HepG2 (cell line): ENCODE measurements around the gene ZDHHC7. TPM values are rescaled to one million over a fixed set of nuclear protein-coding genes. Genes with fewer than 3 reads are reported as not detected.

ENCODE experiments used
- ATAC-seq: fragments of 200-7000 bp; cut with Tn5 transposase; 3 replicates; pipeline ENCODE4 v1.9.1; 2020; ENCODE audit warnings: mild to moderate bottlenecking, moderate library complexity
- BruUV-seq: library from RNA; stranded (reverse); fragments of 400-500 nt; replicated peaks from 2 replicates; lab custom pipeline; 2021; lab: Mats Ljungman, UMichigan
- CTCF ChIA-PET: fragments of 300-600 bp; formaldehyde crosslinking; extraction: SDS; loops from one replicate; lab custom pipeline; 2021; ENCODE audit warnings: low total read pairs, inconsistent platforms, low intra/inter-chr PET ratio; lab: Yijun Ruan, JAX
- POLR2A ChIA-PET: fragments of 350-600 bp; sonication (Branson Sonifier 250); formaldehyde crosslinking; loops from one replicate; lab custom pipeline; 2020; ENCODE audit warnings: antibody characterized with exemption, inconsistent platforms; lab: Yijun Ruan, JAX
- DNase-seq: peaks from one replicate; pipeline ENCODE4 v3.0.0-alpha.2; 2015; ENCODE audit warnings: low spot score
- FAIRE-seq: peaks from 3 replicates; lab custom pipeline; 2011; peaks lifted over from hg19 to GRCh38; lab: Jason Lieb, UNC
- H2AFZ ChIP-seq: one replicate; pipeline ENCODE4 v1.6.1; 2011; ENCODE audit warnings: low read length, inconsistent platforms
- H3K27ac ChIP-seq: fragments of 300-600 bp; 3 replicates; pipeline ENCODE4 v1.8.0; 2011; ENCODE audit warnings: mixed run types, mild to moderate bottlenecking, mixed read lengths, low read length, inconsistent platforms; ENCODE audit not compliant: insufficient read depth; ENCODE audit errors: extremely low read length
- H3K27me3 ChIP-seq, 2 experiments: fragments of 200-600 bp in 1 of 2; 2 replicates in 1 of 2; 3 replicates in 1 of 2; pipeline versions ENCODE4 v1.6.0 to v1.8.0; 2011; ENCODE audit warnings: low read length in 2 of 2, mild to moderate bottlenecking in 2 of 2, moderate library complexity in 2 of 2, inconsistent platforms in 1 of 2; ENCODE audit not compliant: insufficient read depth in 2 of 2, control insufficient read depth in 1 of 2
- H3K36me3 ChIP-seq, 2 experiments: fragments of 200-600 bp in 1 of 2; replicated peaks in 1 of 2; 2 replicates in 1 of 2; 3 replicates in 1 of 2; pipeline versions ENCODE4 v1.5.1 to v1.8.0; 2011; ENCODE audit warnings: low read length in 2 of 2, inconsistent platforms in 1 of 2; ENCODE audit not compliant: insufficient read depth in 2 of 2, control insufficient read depth in 1 of 2
- H3K4me1 ChIP-seq: 2 replicates; pipeline ENCODE4 v1.5.1; 2012; ENCODE audit warnings: low read length, inconsistent platforms; ENCODE audit not compliant: insufficient read depth
- H3K4me2 ChIP-seq: 2 replicates; pipeline ENCODE4 v1.6.0; 2011; ENCODE audit warnings: low read depth, low read length, inconsistent platforms
- H3K4me3 ChIP-seq, 3 experiments: fragments of 200-600 bp in 1 of 3; sonication (generic), shearing (Covaris generic) in 1 of 3; replicated peaks in 1 of 3; 2 replicates each; pipeline ENCODE4 v1.5.1; 2011 to 2016; ENCODE audit warnings: low read length in 3 of 3, inconsistent platforms in 2 of 3, low read depth in 2 of 3, mild to moderate bottlenecking in 2 of 3, control low read depth in 1 of 3, mixed read lengths in 1 of 3; ENCODE audit not compliant: insufficient read depth in 1 of 3
- H3K79me2 ChIP-seq: one replicate; pipeline ENCODE4 v1.6.1; 2011; ENCODE audit warnings: low read length, inconsistent platforms; ENCODE audit not compliant: insufficient read depth
- H3K9ac ChIP-seq: 2 replicates; pipeline ENCODE4 v1.6.0; 2011; ENCODE audit warnings: mild to moderate bottlenecking, low read depth, low read length, inconsistent platforms; ENCODE audit not compliant: insufficient read depth
- H3K9me3 ChIP-seq: 2 replicates; pipeline ENCODE4 v1.5.1; 2012; ENCODE audit warnings: mild to moderate bottlenecking, low read length
- H4K20me1 ChIP-seq: 2 replicates; pipeline ENCODE4 v1.6.0; 2011; ENCODE audit warnings: inconsistent platforms, mild to moderate bottlenecking, low read length, moderate library complexity; ENCODE audit not compliant: insufficient read depth
- ATAD3A ChIP-seq: sonication (generic); formaldehyde crosslinking; IDR thresholded peaks from 2 replicates; pipeline ENCODE4 v1.4.0; 2020; ENCODE audit warnings: missing genetic modification reagents
- FOXM1 ChIP-seq: sonication (generic); formaldehyde crosslinking; IDR thresholded peaks from 2 replicates; pipeline ENCODE4 v1.5.0; 2020; ENCODE audit warnings: missing genetic modification reagents
- SNAI1 ChIP-seq: sonication (generic); formaldehyde crosslinking; IDR thresholded peaks from 2 replicates; pipeline ENCODE4 v1.5.0; 2020; ENCODE audit warnings: mild to moderate bottlenecking, missing genetic modification reagents, borderline replicate concordance
- SYNCRIP ChIP-seq: fragments of 200-400 bp; formaldehyde crosslinking; IDR thresholded peaks from 2 replicates; pipeline ENCODE4 v1.6.1; 2018; ENCODE audit warnings: mild to moderate bottlenecking, low read depth, low read length; ENCODE audit not compliant: insufficient read depth
- ZNF639 ChIP-seq: conservative IDR thresholded peaks from 2 replicates; pipeline ENCODE4 v1.6.1; 2018; ENCODE audit warnings: missing genetic modification reagents
- ZNF775 ChIP-seq: sonication (generic); formaldehyde crosslinking; IDR thresholded peaks from 2 replicates; pipeline ENCODE4 v1.4.0; 2020; ENCODE audit warnings: missing genetic modification reagents, mild to moderate bottlenecking, moderate library complexity, borderline replicate concordance
- WGBS: methylation state at CpG from one replicate; pipeline ENCODE4 v1.1.6; 2017; ENCODE audit warnings: low lambda C conversion rate; 5-methylcytosine and 5-hydroxymethylcytosine counted together
- in situ Hi-C: cut with HindIII; loops from 2 replicates; pipeline ENCODE4 v1.10.0; 2017; ENCODE audit warnings: low pct_unique_long_range_greater_than_20kb; ENCODE audit not compliant: extremely low pct_ligation_motif_present
- intact Hi-C: fragments of 100-400 bp; cut with micrococcal nuclease; formaldehyde crosslinking; loops from one replicate; pipeline ENCODE4 v1.10.0; 2022; ENCODE audit not compliant: unreplicated experiment
- polyA plus RNA-seq, 8 experiments: library from polyadenylated mRNA; depleted of rRNA in 3 of 8; stranded (reverse) in 7 of 8; unstranded in 1 of 8; fragments of >200 nt; fragmentation: Illumina TruSeq in 4 of 8; extraction: Trizol in 4 of 8; gene quantifications; 2 replicates each; pipeline versions ENCODE4 v1.2.1 to v1.2.3, GENCODE V29; 2011 to 2016; ENCODE audit warnings: low read depth in 4 of 8, missing spikeins in 1 of 8, mixed read lengths in 1 of 8; ENCODE audit not compliant: insufficient read depth in 1 of 8
- total RNA-seq, 5 experiments: library from RNA; depleted of rRNA; stranded (reverse); fragments of >200 nt; fragmentation: Illumina TruSeq; extraction: Trizol; gene quantifications; 2 replicates each; pipeline ENCODE4 v1.2.3, GENCODE V29; 2016; ENCODE audit warnings: low read depth in 1 of 5
- TF ChIP-seq, protein P1 (sequence below), 2 experiments: fragments of 450-650 bp in 1 of 2; sonication (generic) in 1 of 2; formaldehyde crosslinking; IDR thresholded peaks; 2 replicates each; pipeline versions ENCODE4 v1.5.0 to v1.8.0; 2020 to 2022; ENCODE audit warnings: mild to moderate bottlenecking in 1 of 2, missing genetic modification reagents in 1 of 2

Gene ZDHHC7
- total and polyA plus RNA-seq, 2 of the 13 experiments (the other 11 are each of a cell fraction or from before 2014, with no cell fraction given) = 46.8 to 67.6 TPM

GRCh38 chr16:84947996-84948850, 63.1 kb downstream of the ZDHHC7 start (continued):
- TF ChIP-seq ZNF639 (CRISPR knock-in tag) (no peak), SNAI1 (CRISPR knock-in tag) (0 out of 2 replicates have a peak, but pooled peaks have one; percentile 56), ZNF775 (CRISPR knock-in tag) (no peak), FOXM1 (CRISPR knock-in tag) (no peak), ATAD3A (CRISPR knock-in tag) (no peak)
- TF ChIP-seq, protein P1, sequence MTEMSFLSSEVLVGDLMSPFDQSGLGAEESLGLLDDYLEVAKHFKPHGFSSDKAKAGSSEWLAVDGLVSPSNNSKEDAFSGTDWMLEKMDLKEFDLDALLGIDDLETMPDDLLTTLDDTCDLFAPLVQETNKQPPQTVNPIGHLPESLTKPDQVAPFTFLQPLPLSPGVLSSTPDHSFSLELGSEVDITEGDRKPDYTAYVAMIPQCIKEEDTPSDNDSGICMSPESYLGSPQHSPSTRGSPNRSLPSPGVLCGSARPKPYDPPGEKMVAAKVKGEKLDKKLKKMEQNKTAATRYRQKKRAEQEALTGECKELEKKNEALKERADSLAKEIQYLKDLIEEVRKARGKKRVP (CRISPR knock-in tag; IDR thresholded peaks at IDR 0.05) = no peak
- TF ChIP-seq, all 625 proteins: peak for 162

DNA sequence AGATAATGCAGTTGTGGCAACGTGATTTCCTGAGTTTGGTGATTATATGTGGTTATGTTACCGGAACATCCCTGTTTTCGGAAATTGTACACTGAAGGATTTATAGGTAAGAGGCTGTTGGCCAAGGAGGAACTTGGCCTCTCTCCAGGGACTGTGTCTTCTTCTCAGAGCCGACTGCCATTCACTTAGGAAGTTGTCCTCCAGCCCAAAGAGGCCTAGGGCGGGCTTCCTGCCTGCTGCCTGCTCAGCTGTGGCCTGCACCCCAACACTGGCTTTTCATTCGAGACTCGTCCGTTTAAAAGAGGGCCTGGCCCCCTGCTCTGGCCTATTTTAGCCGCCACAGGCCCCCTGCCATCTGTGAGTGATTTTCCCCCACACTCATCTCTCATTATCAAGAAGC, 64.3 kb downstream of the ZDHHC7 start:
- Histone ChIP-seq H3K27me3 (peaks cover 0 to 6% of the 10 kb centered on the region in 2 experiments; a peak in 2 of 5 replicates), H4K20me1 (no peaks in the 10 kb centered on the region), H3K27ac (no peak overlapping the region), H2AFZ (no peak overlapping the region), H3K36me3 (no peaks in the 10 kb centered on the region), H3K79me2 (no peaks in the 10 kb centered on the region), H3K4me1 (peaks cover 37% of the 10 kb centered on the region), H3K4me3 (no peak overlapping the region), H3K9me3 (no peaks in the 10 kb centered on the region), H3K9ac (no peak overlapping the region), H3K4me2 (no peak overlapping the region)
- POLR2A ChIA-PET = no interaction called here
- BruUV-seq = no TSS peak
- ATAC-seq (no peak), FAIRE-seq (no peak), DNase-seq (no peak)
- CTCF ChIA-PET = no interaction called here
- WGBS = 54% methylated on average over 9 of the region's 9 CpGs
- in situ Hi-C loops = no loop called here
- no peak for TF ChIP-seq SYNCRIP
- intact Hi-C loops = no loop called here
